Measurements from ENCODE around the gene CCL18. TPM values are rescaled to one million over a fixed set of nuclear protein-coding genes. Genes with fewer than 3 reads are reported as not detected.

Gene CCL18
- total and polyA plus RNA-seq, 2 donors (not counting 3 experiments of a cell fraction or from before 2014, with no cell fraction given): not detected

DNA sequence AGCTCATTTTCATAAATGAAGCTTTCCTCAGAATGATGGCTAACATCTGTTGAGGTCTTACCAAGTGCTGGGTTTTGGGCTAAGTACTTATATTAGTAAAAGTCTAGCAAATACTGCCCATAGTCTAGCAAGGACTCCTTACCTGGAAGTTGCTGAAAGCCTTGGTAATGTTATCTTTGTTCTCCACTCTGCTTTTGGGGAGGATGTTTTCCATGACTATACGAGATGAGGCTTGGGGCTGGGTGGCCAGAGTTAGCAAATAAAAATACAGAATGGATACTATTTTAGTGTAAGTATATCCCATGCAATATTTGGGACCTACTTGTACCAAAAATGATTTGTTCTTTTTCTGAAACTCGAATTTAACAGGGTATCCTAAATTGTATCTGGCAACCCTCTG, 7.7 kb downstream of the CCL18 start:
- intact Hi-C loops (cut with micrococcal nuclease) (loop anchor here (1.0 to 10.0 kb wide), 5 partner anchors 63 to 227 kb away; no protein-coding TSS in a partner anchor), dilution Hi-C loops (cut with MboI; ENCODE audit: extremely low pct_ligation_motif_present, low sequenced_read_pairs) (no loop called here)
- no peaks in the 10 kb centered on the region for H3K4me1 ChIP-seq (ENCODE audit: control insufficient read depth, extremely low read depth, insufficient read depth, low read length)
- no peaks in the 10 kb centered on the region for H3K9me1 ChIP-seq (replicated peaks; ENCODE audit: control insufficient read depth, extremely low read depth, insufficient read depth, low read length)
- no TSS peak for BruUV-seq (replicated peaks)
- peaks cover 0 to 4% of the 10 kb centered on the region in 2 experiments for H3K27me3 ChIP-seq (ENCODE audit: control insufficient read depth in 2 of 2, insufficient read depth in 2 of 2, low read length in 2 of 2)
- FAIRE-seq (no peak), DNase-seq (ENCODE audit: low read depth, low spot score) (no peak)
- no peak overlapping the region for H3K4me3 ChIP-seq (replicated peaks in 1 of 3; ENCODE audit: insufficient read depth in 1 of 3, low read depth in 1 of 3, low read length in 3 of 3)
- no peak overlapping the region for H2AFZ ChIP-seq (ENCODE audit: low read depth, low read length)
- H3K79me2 ChIP-seq (ENCODE audit: control insufficient read depth, insufficient read depth, low read length): no peaks in the 10 kb centered on the region
- ChIA-PET POLR2A (no interaction called here), CTCF (interaction anchor here (0.9 to 11.3 kb wide), 19 partner anchors 13 to 112 kb away, joined by 4 to 467 read pairs (median 9); partner anchors contain the start of genes CCL14, CCL15, CCL16 and CCL3)
- no peaks in the 10 kb centered on the region for H3K36me3 ChIP-seq (ENCODE audit: control insufficient read depth in 2 of 2, extremely low read depth in 1 of 2, insufficient read depth in 2 of 2, low read length in 2 of 2)
- TF ChIP-seq FOS (IDR thresholded peaks at IDR 0.05; ENCODE audit: borderline replicate concordance, insufficient read depth, low read length): no peak
- H3K9me3 ChIP-seq (replicated peaks; ENCODE audit: control insufficient read depth, insufficient read depth, low read length): no peaks in the 10 kb centered on the region
- no peak overlapping the region for H3K4me2 ChIP-seq (ENCODE audit: insufficient read depth, low read length)
- H4K20me1 ChIP-seq (replicated peaks; ENCODE audit: control insufficient read depth, extremely low read depth, insufficient read depth, low read length): no peaks in the 10 kb centered on the region
- no peak overlapping the region for H3K27ac ChIP-seq (ENCODE audit: insufficient read depth, low read depth, low read length)
- no peak overlapping the region for H3K9ac ChIP-seq (replicated peaks; ENCODE audit: extremely low read depth, insufficient read depth, low read length)

GRCh38 chr17:36072431-36073121, 8.5 kb downstream of the CCL18 start:
- BruUV-seq (replicated peaks): no TSS peak
- H3K36me3 ChIP-seq (ENCODE audit: control insufficient read depth in 2 of 2, extremely low read depth in 1 of 2, insufficient read depth in 2 of 2, low read length in 2 of 2): no peaks in the 10 kb centered on the region
- no peak overlapping the region for H2AFZ ChIP-seq (ENCODE audit: low read depth, low read length)
- H3K4me1 ChIP-seq (ENCODE audit: control insufficient read depth, extremely low read depth, insufficient read depth, low read length): no peaks in the 10 kb centered on the region
- H3K27ac ChIP-seq (ENCODE audit: insufficient read depth, low read depth, low read length): no peak overlapping the region
- no peak overlapping the region for H3K4me2 ChIP-seq (ENCODE audit: insufficient read depth, low read length)
- intact Hi-C loops (cut with micrococcal nuclease): loop anchor here (1.0 to 10.0 kb wide), 5 partner anchors 64 to 228 kb away; no protein-coding TSS in a partner anchor
- no peak overlapping the region for H3K4me3 ChIP-seq (replicated peaks in 1 of 3; ENCODE audit: insufficient read depth in 1 of 3, low read depth in 1 of 3, low read length in 3 of 3)
- no peaks in the 10 kb centered on the region for H3K79me2 ChIP-seq (ENCODE audit: control insufficient read depth, insufficient read depth, low read length)
- ChIA-PET POLR2A (interaction anchor here (1.0 to 1.1 kb wide), 3 partner anchors 95 to 103 kb away, joined by 3 to 5 read pairs (median 4); no protein-coding TSS in a partner anchor), CTCF (interaction anchor here (0.6 to 11.3 kb wide), 47 partner anchors 8 to 410 kb away, joined by 3 to 467 read pairs (median 6); partner anchors contain the start of genes CCL14, CCL15, CCL16 and CCL23)
- DNase-seq (ENCODE audit: low read depth, low spot score) (peak; percentile 58), FAIRE-seq (no peak)
- TF ChIP-seq, protein P1, sequence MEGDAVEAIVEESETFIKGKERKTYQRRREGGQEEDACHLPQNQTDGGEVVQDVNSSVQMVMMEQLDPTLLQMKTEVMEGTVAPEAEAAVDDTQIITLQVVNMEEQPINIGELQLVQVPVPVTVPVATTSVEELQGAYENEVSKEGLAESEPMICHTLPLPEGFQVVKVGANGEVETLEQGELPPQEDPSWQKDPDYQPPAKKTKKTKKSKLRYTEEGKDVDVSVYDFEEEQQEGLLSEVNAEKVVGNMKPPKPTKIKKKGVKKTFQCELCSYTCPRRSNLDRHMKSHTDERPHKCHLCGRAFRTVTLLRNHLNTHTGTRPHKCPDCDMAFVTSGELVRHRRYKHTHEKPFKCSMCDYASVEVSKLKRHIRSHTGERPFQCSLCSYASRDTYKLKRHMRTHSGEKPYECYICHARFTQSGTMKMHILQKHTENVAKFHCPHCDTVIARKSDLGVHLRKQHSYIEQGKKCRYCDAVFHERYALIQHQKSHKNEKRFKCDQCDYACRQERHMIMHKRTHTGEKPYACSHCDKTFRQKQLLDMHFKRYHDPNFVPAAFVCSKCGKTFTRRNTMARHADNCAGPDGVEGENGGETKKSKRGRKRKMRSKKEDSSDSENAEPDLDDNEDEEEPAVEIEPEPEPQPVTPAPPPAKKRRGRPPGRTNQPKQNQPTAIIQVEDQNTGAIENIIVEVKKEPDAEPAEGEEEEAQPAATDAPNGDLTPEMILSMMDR (IDR thresholded peaks at IDR 0.05; ENCODE audit: extremely low read depth in 1 of 2, insufficient read depth in 1 of 2, low read depth in 1 of 2, low read length in 2 of 2): peak; percentile 73 to 82
- no peak for TF ChIP-seq FOS (IDR thresholded peaks at IDR 0.05; ENCODE audit: borderline replicate concordance, insufficient read depth, low read length)
- peaks cover 4 to 10% of the 10 kb centered on the region in 2 experiments for H3K27me3 ChIP-seq (ENCODE audit: control insufficient read depth in 2 of 2, insufficient read depth in 2 of 2, low read length in 2 of 2)
- dilution Hi-C loops (cut with MboI; ENCODE audit: extremely low pct_ligation_motif_present, low sequenced_read_pairs): no loop called here
- H3K9me1 ChIP-seq (replicated peaks; ENCODE audit: control insufficient read depth, extremely low read depth, insufficient read depth, low read length): no peaks in the 10 kb centered on the region
- H3K9ac ChIP-seq (replicated peaks; ENCODE audit: extremely low read depth, insufficient read depth, low read length): no peak overlapping the region
- no peaks in the 10 kb centered on the region for H4K20me1 ChIP-seq (replicated peaks; ENCODE audit: control insufficient read depth, extremely low read depth, insufficient read depth, low read length)
- no peaks in the 10 kb centered on the region for H3K9me3 ChIP-seq (replicated peaks; ENCODE audit: control insufficient read depth, insufficient read depth, low read length)
